Measurements from ENCODE around the gene CTSH.
"Not testable (repeated sequence)": the region's sequence is repeated elsewhere in the genome, so short reads cannot be mapped to it uniquely, and the experiment has no call there.

CTSH gene

GRCh38 chr15:78930577-78931388 lies 14.1 kb downstream of the CTSH start:
- no peaks in the 10 kb centered on the region for H3K27me3 ChIP-seq (ENCODE audit: insufficient read depth, low read depth, severe bottlenecking)
- peaks cover 13% of the 10 kb centered on the region for H3K36me3 ChIP-seq
- no peak overlapping the region for H3K27ac ChIP-seq
- no peak for TF ChIP-seq CTCF (IDR thresholded peaks at IDR 0.05; ENCODE audit: low read depth, low read length)
- DNase-seq, result no peak
- no peak overlapping the region for H3K4me3 ChIP-seq (ENCODE audit: low read depth, low read length)
- no peaks in the 10 kb centered on the region for H3K9me3 ChIP-seq (ENCODE audit: severe bottlenecking)

- Histone ChIP-seq H3K36me3 (peaks cover 18% of the 10 kb centered on the region), H3K27ac (no peak overlapping the region), H3K27me3 (ENCODE audit: insufficient read depth, low read depth, severe bottlenecking) (no peaks in the 10 kb centered on the region), H3K9me3 (ENCODE audit: severe bottlenecking) (no peaks in the 10 kb centered on the region), H3K4me3 (ENCODE audit: low read depth, low read length) (no peak overlapping the region)
- DNase-seq, result no peak
- no peak for TF ChIP-seq CTCF (IDR thresholded peaks at IDR 0.05; ENCODE audit: low read depth, low read length)
Observed at GRCh38 chr15:78929536-78930264, 15.1 kb downstream of the CTSH start.

- Histone ChIP-seq H3K27me3 (ENCODE audit: insufficient read depth, low read depth, severe bottlenecking) (no peaks in the 10 kb centered on the region), H3K36me3 (peaks cover 14% of the 10 kb centered on the region), H3K9me3 (ENCODE audit: severe bottlenecking) (no peaks in the 10 kb centered on the region), H3K4me3 (ENCODE audit: low read depth, low read length) (no peak overlapping the region), H3K27ac (no peak overlapping the region)
- no peak for TF ChIP-seq CTCF (IDR thresholded peaks at IDR 0.05; ENCODE audit: low read depth, low read length)
- no peak for DNase-seq
Observed at GRCh38 chr15:78928616-78929093, 16.2 kb downstream of the CTSH start.

GRCh38 chr15:78928176-78928575 lies 16.7 kb downstream of the CTSH start:
- not testable (repeated sequence) for H3K27ac ChIP-seq; H3K9me3 ChIP-seq (ENCODE audit: severe bottlenecking)

GRCh38 chr15:78927077-78927790 lies 17.6 kb downstream of the CTSH start:
- Histone ChIP-seq H3K27ac (no peak overlapping the region), H3K4me3 (ENCODE audit: low read depth, low read length) (no peak overlapping the region), H3K9me3 (ENCODE audit: severe bottlenecking) (no peaks in the 10 kb centered on the region), H3K27me3 (ENCODE audit: insufficient read depth, low read depth, severe bottlenecking) (no peaks in the 10 kb centered on the region), H3K36me3 (peaks cover 20% of the 10 kb centered on the region)
- TF ChIP-seq CTCF (IDR thresholded peaks at IDR 0.05; ENCODE audit: low read depth, low read length), result no peak
- no peak for DNase-seq

More at GRCh38 chr15:78928176-78928575, 16.7 kb downstream of the CTSH start:
- H3K4me3 ChIP-seq (ENCODE audit: low read depth, low read length); DNase-seq; H3K27me3 ChIP-seq (ENCODE audit: insufficient read depth, low read depth, severe bottlenecking): not testable (repeated sequence)
- peaks cover 15% of the 10 kb centered on the region for H3K36me3 ChIP-seq

Data from WERI-Rb-1 (cell line).